HEK293 (cell line): ENCODE data around the gene ZFR2.
A peak's percentile ranks its signal among the peaks of the same experiment; 100 is the strongest.

ENCODE experiments used
- CTCF ChIA-PET: fragments of 350-600 bp; formaldehyde crosslinking; extraction: SDS; loops from one replicate; lab custom pipeline; 2021; ENCODE audit warnings: antibody characterized with exemption; lab: Yijun Ruan, JAX
- POLR2A ChIA-PET: fragments of 300-600 bp; formaldehyde crosslinking; extraction: SDS; loops from one replicate; lab custom pipeline; 2020; ENCODE audit warnings: antibody characterized with exemption, inconsistent platforms; lab: Yijun Ruan, JAX
- H3K27ac ChIP-seq: fragments of 200-500 bp; sonication (Bioruptor generic); 2 replicates; pipeline ENCODE4 v1.5.1; 2014; ENCODE audit warnings: low read depth, low read length, control low read depth, inconsistent platforms; ENCODE audit errors: extremely low read depth
- H3K36me3 ChIP-seq, 2 experiments: fragments of 200-500 bp in 1 of 2; sonication (Bioruptor generic) in 1 of 2; 1 replicate in 1 of 2; 2 replicates in 1 of 2; pipeline ENCODE4 v1.5.1; 2014 to 2017; ENCODE audit warnings: inconsistent platforms in 2 of 2, low read length in 2 of 2; ENCODE audit not compliant: control insufficient read depth in 2 of 2, insufficient read depth in 1 of 2
- H3K4me1 ChIP-seq: fragments of 200-500 bp; sonication (Bioruptor generic); 2 replicates; pipeline ENCODE4 v1.5.1; 2014; ENCODE audit warnings: mild to moderate bottlenecking, low read length, inconsistent platforms; ENCODE audit not compliant: control insufficient read depth, insufficient read depth
- H3K4me3 ChIP-seq: 2 replicates; pipeline ENCODE4 v1.5.1; 2011; ENCODE audit warnings: low read depth, mild to moderate bottlenecking, control low read depth, low read length, moderate library complexity
- H3K9me3 ChIP-seq: fragments of 200-500 bp; sonication (Bioruptor generic); 2 replicates; pipeline ENCODE4 v1.5.1; 2014; ENCODE audit warnings: low read depth, low read length, inconsistent platforms; ENCODE audit not compliant: control insufficient read depth, insufficient read depth
- HOXD13 ChIP-seq: sonication (generic); formaldehyde crosslinking; IDR thresholded peaks from 2 replicates; pipeline ENCODE4 v1.8.0; 2022; ENCODE audit warnings: missing genetic modification reagents, borderline replicate concordance
- KLF8 ChIP-seq: fragments of 450-650 bp; formaldehyde crosslinking; IDR thresholded peaks from 2 replicates; pipeline ENCODE4 v1.5.1; 2016; ENCODE audit warnings: missing biosample characterization, missing genetic modification characterization
- SP2 ChIP-seq: fragments of 450-650 bp; formaldehyde crosslinking; IDR thresholded peaks from 2 replicates; pipeline ENCODE4 v1.5.1; 2016; ENCODE audit warnings: missing biosample characterization, missing genetic modification characterization
- ZNF175 ChIP-seq: fragments of 450-650 bp; formaldehyde crosslinking; IDR thresholded peaks from 2 replicates; pipeline ENCODE4 v1.5.1; 2016; ENCODE audit warnings: missing biosample characterization, missing genetic modification characterization
- ZNF202 ChIP-seq: fragments of 450-650 bp; formaldehyde crosslinking; IDR thresholded peaks from 2 replicates; pipeline ENCODE4 v1.5.1; 2016; ENCODE audit warnings: missing biosample characterization, missing genetic modification characterization, borderline replicate concordance
- ZNF239 ChIP-seq: fragments of 450-650 bp; formaldehyde crosslinking; IDR thresholded peaks from 2 replicates; pipeline ENCODE4 v1.5.1; 2016; ENCODE audit warnings: missing biosample characterization, missing genetic modification characterization
- ZNF280D ChIP-seq: fragments of 450-650 bp; formaldehyde crosslinking; IDR thresholded peaks from 2 replicates; pipeline ENCODE4 v1.5.1; 2016; ENCODE audit warnings: missing biosample characterization, missing genetic modification characterization
- ZNF426 ChIP-seq: fragments of 450-650 bp; formaldehyde crosslinking; IDR thresholded peaks from 2 replicates; pipeline ENCODE4 v1.5.1; 2017; ENCODE audit warnings: missing biosample characterization, missing genetic modification characterization, mild to moderate bottlenecking, inconsistent platforms, moderate library complexity
- ZNF548 ChIP-seq: fragments of 450-650 bp; formaldehyde crosslinking; IDR thresholded peaks from 2 replicates; pipeline ENCODE4 v1.5.1; 2016; ENCODE audit warnings: missing biosample characterization, missing genetic modification characterization
- ZNF623 ChIP-seq: fragments of 450-650 bp; formaldehyde crosslinking; IDR thresholded peaks from 2 replicates; pipeline ENCODE4 v1.5.1; 2016; ENCODE audit warnings: missing biosample characterization, missing genetic modification characterization
- ZNF837 ChIP-seq: fragments of 450-650 bp; formaldehyde crosslinking; IDR thresholded peaks from 2 replicates; pipeline ENCODE4 v1.5.1; 2016; ENCODE audit warnings: missing biosample characterization, missing genetic modification characterization
- ZSCAN4 ChIP-seq: fragments of 450-650 bp; formaldehyde crosslinking; IDR thresholded peaks from 2 replicates; pipeline ENCODE4 v1.5.1; 2017; ENCODE audit warnings: missing biosample characterization, missing genetic modification characterization
- TF ChIP-seq, protein P1 (sequence below): fragments of 450-650 bp; formaldehyde crosslinking; IDR thresholded peaks from 2 replicates; pipeline ENCODE4 v1.5.0; 2017; ENCODE audit warnings: missing biosample characterization, missing genetic modification characterization, borderline replicate concordance
- TF ChIP-seq, protein P2 (sequence below): fragments of 450-650 bp; formaldehyde crosslinking; IDR thresholded peaks from 2 replicates; pipeline ENCODE4 v1.5.1; 2016; ENCODE audit warnings: missing biosample characterization, missing genetic modification characterization

Gene ZFR2

GRCh38 chr19:3830621-3831589 lies 37.9 kb downstream of the ZFR2 start:
- Histone ChIP-seq H3K27ac (no peak overlapping the region), H3K4me1 (no peaks in the 10 kb centered on the region), H3K9me3 (no peaks in the 10 kb centered on the region), H3K36me3 (no peaks in the 10 kb centered on the region), H3K4me3 (no peak overlapping the region)
- ChIA-PET POLR2A (no interaction called here), CTCF (interaction anchor here (0.7 to 3.3 kb wide), 4 partner anchors 9 to 15 kb away, joined by 3 to 16 read pairs (median 3); no protein-coding TSS in a partner anchor)
- TF ChIP-seq ZNF837 (tag by site-specific recombination) (no peak), ZSCAN4 (tag by site-specific recombination) (peak; percentile 98)

DNA sequence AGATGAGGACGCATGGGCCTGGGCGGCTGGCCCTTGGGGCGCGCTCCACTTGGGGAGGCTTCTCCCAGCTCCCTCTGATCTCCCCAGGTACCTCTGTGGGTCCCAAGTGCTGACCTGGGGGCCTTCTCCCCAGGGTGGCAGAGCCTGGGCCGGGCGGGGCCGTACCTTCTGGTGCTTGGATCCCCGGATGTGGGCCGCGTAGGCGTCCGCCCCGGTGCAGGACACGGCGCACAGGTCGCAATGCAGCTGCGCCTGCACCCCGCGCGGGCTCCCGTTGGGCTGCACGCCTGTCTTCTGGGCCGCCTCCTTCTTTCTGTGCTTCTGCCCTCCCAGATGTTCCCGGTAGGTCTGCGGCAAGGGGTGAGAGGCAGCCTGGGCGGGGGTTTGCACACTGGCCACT lies 41.5 kb downstream of the ZFR2 start:
- CTCF ChIA-PET: interaction anchor here (0.9 kb wide), 1 partner anchor 9 kb away, joined by 3 read pairs; no protein-coding TSS in a partner anchor
- no peak overlapping the region for H3K27ac ChIP-seq
- no peaks in the 10 kb centered on the region for H3K9me3 ChIP-seq
- TF ChIP-seq, protein P1, sequence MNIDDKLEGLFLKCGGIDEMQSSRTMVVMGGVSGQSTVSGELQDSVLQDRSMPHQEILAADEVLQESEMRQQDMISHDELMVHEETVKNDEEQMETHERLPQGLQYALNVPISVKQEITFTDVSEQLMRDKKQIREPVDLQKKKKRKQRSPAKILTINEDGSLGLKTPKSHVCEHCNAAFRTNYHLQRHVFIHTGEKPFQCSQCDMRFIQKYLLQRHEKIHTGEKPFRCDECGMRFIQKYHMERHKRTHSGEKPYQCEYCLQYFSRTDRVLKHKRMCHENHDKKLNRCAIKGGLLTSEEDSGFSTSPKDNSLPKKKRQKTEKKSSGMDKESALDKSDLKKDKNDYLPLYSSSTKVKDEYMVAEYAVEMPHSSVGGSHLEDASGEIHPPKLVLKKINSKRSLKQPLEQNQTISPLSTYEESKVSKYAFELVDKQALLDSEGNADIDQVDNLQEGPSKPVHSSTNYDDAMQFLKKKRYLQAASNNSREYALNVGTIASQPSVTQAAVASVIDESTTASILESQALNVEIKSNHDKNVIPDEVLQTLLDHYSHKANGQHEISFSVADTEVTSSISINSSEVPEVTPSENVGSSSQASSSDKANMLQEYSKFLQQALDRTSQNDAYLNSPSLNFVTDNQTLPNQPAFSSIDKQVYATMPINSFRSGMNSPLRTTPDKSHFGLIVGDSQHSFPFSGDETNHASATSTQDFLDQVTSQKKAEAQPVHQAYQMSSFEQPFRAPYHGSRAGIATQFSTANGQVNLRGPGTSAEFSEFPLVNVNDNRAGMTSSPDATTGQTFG (tag by site-specific recombination): no peak
- TF ChIP-seq KLF8: no peak
- no peak for TF ChIP-seq SP2 (tag by site-specific recombination)
- no peak for TF ChIP-seq ZNF426
- TF ChIP-seq, protein P2, sequence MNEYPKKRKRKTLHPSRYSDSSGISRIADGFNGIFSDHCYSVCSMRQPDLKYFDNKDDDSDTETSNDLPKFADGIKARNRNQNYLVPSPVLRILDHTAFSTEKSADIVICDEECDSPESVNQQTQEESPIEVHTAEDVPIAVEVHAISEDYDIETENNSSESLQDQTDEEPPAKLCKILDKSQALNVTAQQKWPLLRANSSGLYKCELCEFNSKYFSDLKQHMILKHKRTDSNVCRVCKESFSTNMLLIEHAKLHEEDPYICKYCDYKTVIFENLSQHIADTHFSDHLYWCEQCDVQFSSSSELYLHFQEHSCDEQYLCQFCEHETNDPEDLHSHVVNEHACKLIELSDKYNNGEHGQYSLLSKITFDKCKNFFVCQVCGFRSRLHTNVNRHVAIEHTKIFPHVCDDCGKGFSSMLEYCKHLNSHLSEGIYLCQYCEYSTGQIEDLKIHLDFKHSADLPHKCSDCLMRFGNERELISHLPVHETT (tag by site-specific recombination): no peak
- no peak for TF ChIP-seq HOXD13 (CRISPR knock-in tag)
- TF ChIP-seq ZNF175 (tag by site-specific recombination): no peak
- TF ChIP-seq ZNF548 (tag by site-specific recombination): no peak
- TF ChIP-seq ZNF202 (tag by site-specific recombination): no peak
- TF ChIP-seq ZNF239 (tag by site-specific recombination): no peak
- no peak for TF ChIP-seq ZNF280D (tag by site-specific recombination)
- no peak for TF ChIP-seq ZNF623 (tag by site-specific recombination)
- TF ChIP-seq, all 188 proteins: peak for 0
- no peaks in the 10 kb centered on the region for H3K36me3 ChIP-seq
- H3K4me3 ChIP-seq: no peak overlapping the region
- no peaks in the 10 kb centered on the region for H3K4me1 ChIP-seq
- POLR2A ChIA-PET: interaction anchor here (0.6 kb wide), 1 partner anchor 366 kb away, joined by 5 read pairs; no protein-coding TSS in a partner anchor
